Measurements from ENCODE around the gene ADCY9. TPM values are rescaled to one million over a fixed set of nuclear protein-coding genes. Genes with fewer than 3 reads are reported as not detected.

The ADCY9 gene
- total RNA-seq, 1 donor from 2014 or later: 43.2 TPM

- peak overlapping the region; percentile 86 for H3K27ac ChIP-seq
- DNase-seq (peak; percentile 86), ATAC-seq (peak; percentile 89 to 91)
- H3K27me3 ChIP-seq (ENCODE audit: low read depth): no peaks in the 10 kb centered on the region
- no peaks in the 10 kb centered on the region for H3K9me3 ChIP-seq
- peaks cover 35% of the 10 kb centered on the region for H3K4me1 ChIP-seq
- TF ChIP-seq CTCF (IDR thresholded peaks at IDR 0.05): no peak
- H3K36me3 ChIP-seq: no peaks in the 10 kb centered on the region
- H3K4me3 ChIP-seq: peak overlapping the region; percentile 30
- intact Hi-C loops (cut with DNase I): no loop called here
Measured at GRCh38 chr16:3950343-3951193, 165.7 kb downstream of the ADCY9 start.

- Histone ChIP-seq H3K4me3 (peak overlapping the region; percentile 30), H3K36me3 (no peaks in the 10 kb centered on the region), H3K27me3 (ENCODE audit: low read depth) (no peaks in the 10 kb centered on the region), H3K9me3 (no peaks in the 10 kb centered on the region), H3K27ac (peak overlapping the region; percentile 86), H3K4me1 (peaks cover 38% of the 10 kb centered on the region)
- no peak for TF ChIP-seq CTCF (IDR thresholded peaks at IDR 0.05)
- intact Hi-C loops (cut with DNase I): no loop called here
- DNase-seq (no peak), ATAC-seq (peak in 1 of 2 donors; percentile 1)
Measured at GRCh38 chr16:3949946-3950342, 166.3 kb downstream of the ADCY9 start.

- TF ChIP-seq CTCF (IDR thresholded peaks at IDR 0.05): no peak
- peak; percentile 1 to 14 for ATAC-seq
- H3K27ac ChIP-seq: peak overlapping the region; percentile 86
- no peaks in the 10 kb centered on the region for H3K9me3 ChIP-seq
- H3K4me3 ChIP-seq: peak overlapping the region; percentile 30
- no peaks in the 10 kb centered on the region for H3K27me3 ChIP-seq (ENCODE audit: low read depth)
- DNase-seq: no peak
- intact Hi-C loops (cut with DNase I): no loop called here
- H3K4me1 ChIP-seq: peaks cover 38% of the 10 kb centered on the region
- no peaks in the 10 kb centered on the region for H3K36me3 ChIP-seq
Measured at GRCh38 chr16:3949287-3949686, 167.0 kb downstream of the ADCY9 start.

GRCh38 chr16:3948378-3948995, 167.8 kb downstream of the ADCY9 start:
- no peak for TF ChIP-seq CTCF (IDR thresholded peaks at IDR 0.05)
- Histone ChIP-seq H3K27me3 (ENCODE audit: low read depth) (no peaks in the 10 kb centered on the region), H3K27ac (peak overlapping the region; percentile 86), H3K9me3 (no peaks in the 10 kb centered on the region), H3K4me1 (peaks cover 38% of the 10 kb centered on the region), H3K36me3 (no peaks in the 10 kb centered on the region), H3K4me3 (peak overlapping the region; percentile 30)
- DNase-seq (no peak), ATAC-seq (no peak)
- intact Hi-C loops (cut with DNase I): no loop called here

- intact Hi-C loops (cut with DNase I): no loop called here
- H3K27ac ChIP-seq: no peak overlapping the region
Measured at GRCh38 chr16:3946604-3947180, 169.6 kb downstream of the ADCY9 start.

More at GRCh38 chr16:3946604-3947180, 169.6 kb downstream of the ADCY9 start:
- H3K4me3 ChIP-seq: no peak overlapping the region
- no peaks in the 10 kb centered on the region for H3K9me3 ChIP-seq
- TF ChIP-seq CTCF (IDR thresholded peaks at IDR 0.05): no peak
- H3K27me3 ChIP-seq (ENCODE audit: low read depth): no peaks in the 10 kb centered on the region
- DNase-seq (no peak), ATAC-seq (no peak)
- no peaks in the 10 kb centered on the region for H3K36me3 ChIP-seq
- peaks cover 38% of the 10 kb centered on the region for H3K4me1 ChIP-seq
